Activated T-cell treated with anti-CD3 and anti-CD28 coated beads for 24 hours (primary cell): ENCODE measurements around the gene GDAP1L1.
"Not testable (repeated sequence)": the region's sequence is repeated elsewhere in the genome, so short reads cannot be mapped to it uniquely, and the experiment has no call there.

Experiments
- DNase-seq: peaks from one replicate; pipeline ENCODE4 v3.0.0-alpha.2; 2020; ENCODE audit warnings: low read depth

Gene GDAP1L1

DNA sequence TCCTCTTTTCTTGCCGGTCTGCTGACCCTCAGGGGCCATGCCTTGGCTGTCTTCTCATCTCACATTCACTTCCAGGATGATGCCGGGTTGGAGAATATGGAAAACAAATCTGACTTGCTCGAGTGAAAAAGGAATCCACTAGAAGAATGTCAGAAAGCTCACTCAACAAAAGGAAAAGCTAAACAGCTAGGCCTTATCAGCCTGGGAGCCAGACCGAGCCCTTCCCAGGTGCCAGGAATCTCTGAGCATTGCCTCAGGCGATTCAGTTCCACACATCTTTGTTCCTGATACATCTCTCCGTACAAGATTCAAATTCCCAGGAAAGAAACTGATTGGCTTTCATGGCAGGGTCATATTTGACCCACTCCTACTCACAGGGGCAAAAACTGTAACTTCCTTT is 27.3 kb upstream of the GDAP1L1 start:
- DNase-seq = no peak

DNA sequence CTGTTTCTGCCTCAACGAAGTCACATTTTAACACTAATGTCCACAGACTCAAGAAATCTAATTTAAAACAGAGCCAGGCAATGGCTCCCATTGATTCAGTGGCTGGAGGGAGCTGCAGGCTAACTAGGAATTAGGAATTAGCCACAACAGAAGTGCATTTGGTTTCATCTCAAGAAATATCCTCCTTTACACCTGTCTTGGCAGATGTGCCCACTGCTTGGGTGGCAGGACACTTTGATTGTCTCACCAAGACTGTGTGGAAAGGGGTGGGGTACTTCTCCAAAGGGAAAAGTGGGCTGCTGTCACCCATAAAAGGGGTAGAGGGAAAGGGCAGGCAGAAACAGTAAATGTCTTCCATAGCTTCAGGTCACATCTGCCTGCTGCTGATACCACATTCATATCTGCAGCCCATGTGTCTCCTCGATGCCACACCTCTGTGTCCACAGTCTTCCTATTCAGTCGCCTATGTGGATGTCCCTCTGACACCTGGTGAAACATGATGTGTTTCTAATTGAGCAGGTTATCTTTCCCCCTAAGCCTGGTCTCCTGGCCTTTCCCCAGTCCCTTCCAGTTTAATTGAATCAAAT is 25.6 kb upstream of the GDAP1L1 start:
- DNase-seq = no peak

DNA sequence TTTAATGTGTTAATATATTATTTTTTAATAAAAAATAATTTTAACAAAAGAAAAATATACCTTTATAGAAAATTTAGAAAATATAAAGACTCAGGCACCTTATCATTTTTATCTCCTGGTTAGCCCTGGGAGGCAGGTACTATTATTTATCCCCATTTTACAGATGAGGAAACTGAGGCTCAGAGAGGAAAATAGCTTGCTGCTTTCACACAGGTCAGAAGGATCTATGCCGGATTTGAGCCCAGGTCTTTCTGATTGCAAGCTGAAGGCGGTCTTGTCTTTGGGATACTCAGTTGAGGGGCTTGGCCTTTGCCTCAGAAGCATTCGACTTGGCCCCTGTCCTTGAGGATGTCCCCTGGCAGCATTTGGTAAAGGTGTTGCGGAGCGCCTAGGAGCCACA is 25.1 kb upstream of the GDAP1L1 start:
- DNase-seq = no peak

DNA sequence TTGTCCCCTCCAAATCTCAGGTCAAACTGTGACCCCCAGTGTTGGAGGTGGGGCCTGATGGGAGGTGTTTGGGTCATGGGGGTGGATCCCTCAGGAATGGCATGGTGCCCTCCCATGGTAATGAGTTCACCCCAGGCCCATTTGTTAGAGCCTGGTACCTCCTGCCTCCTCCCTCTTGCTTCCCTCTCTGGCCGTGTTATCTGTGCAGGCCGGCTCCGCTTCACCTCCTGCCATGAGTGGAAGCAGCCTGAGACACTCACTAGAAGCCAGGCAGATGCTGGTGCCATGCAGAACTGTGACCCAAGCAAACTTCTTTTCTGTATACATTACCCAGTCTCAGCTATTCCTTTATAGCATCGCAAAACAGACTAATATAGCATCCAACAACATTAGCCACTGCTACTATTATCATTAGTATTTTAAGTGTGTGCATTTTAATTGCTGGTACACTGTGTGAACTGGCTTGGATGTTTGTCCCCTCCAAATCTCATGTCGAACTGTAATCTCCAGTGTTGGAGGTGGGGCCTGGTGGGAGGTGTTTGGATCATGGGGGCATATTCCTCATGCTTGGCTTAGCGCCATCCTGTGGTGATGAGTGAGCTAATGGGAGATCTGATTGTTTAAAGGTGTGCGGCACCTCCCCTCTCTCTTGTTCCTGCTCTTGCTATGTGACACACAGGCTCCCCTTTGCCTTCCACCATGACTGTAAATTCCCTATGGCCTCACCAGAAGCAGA is 24.3 kb upstream of the GDAP1L1 start:
- no peak for DNase-seq

DNA sequence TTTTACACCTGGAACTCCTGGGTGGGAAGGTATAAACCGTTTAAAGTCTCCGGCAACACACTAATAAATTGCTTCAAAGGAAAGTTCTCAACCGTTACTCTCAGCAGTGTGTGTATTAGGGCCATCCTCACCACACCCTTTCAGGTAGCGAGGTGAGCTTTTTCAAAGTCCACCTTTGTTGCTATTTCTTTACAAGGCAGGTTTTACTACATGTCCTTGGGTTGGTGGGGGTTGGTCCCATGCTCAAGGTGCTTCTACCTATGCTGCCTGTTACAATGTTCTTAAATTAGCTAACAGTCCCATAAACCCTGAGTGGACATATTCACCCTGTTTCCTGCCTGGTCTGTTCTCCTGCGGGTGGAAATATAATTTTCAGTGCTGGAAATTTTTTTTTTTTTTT is 23.4 kb upstream of the GDAP1L1 start:
- DNase-seq = no peak

GRCh38 chr20:44224637-44225036 is 22.5 kb upstream of the GDAP1L1 start:
- DNase-seq = no peak

GRCh38 chr20:44228465-44229258 is 18.4 kb upstream of the GDAP1L1 start:
- DNase-seq = no peak

DNA sequence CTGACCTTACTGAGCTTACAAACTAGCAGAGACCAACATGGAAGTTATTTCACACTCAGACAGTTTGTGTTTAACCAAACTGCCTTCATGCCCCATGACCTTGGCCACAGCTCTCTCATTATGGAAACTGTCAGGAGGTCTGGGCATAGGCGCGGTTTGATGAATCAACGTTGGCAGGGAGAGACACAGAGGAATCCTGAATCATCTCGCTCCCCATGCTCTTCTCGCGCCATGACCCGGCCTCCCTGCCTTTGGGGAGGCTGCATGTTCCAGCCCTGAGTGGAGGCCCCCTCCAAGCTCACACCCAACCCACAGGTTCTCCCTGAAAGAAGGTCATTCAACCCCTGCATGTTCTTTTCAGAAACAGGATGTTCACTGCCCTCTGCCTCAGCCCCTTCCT is 15.9 kb upstream of the GDAP1L1 start:
- no peak for DNase-seq

DNA sequence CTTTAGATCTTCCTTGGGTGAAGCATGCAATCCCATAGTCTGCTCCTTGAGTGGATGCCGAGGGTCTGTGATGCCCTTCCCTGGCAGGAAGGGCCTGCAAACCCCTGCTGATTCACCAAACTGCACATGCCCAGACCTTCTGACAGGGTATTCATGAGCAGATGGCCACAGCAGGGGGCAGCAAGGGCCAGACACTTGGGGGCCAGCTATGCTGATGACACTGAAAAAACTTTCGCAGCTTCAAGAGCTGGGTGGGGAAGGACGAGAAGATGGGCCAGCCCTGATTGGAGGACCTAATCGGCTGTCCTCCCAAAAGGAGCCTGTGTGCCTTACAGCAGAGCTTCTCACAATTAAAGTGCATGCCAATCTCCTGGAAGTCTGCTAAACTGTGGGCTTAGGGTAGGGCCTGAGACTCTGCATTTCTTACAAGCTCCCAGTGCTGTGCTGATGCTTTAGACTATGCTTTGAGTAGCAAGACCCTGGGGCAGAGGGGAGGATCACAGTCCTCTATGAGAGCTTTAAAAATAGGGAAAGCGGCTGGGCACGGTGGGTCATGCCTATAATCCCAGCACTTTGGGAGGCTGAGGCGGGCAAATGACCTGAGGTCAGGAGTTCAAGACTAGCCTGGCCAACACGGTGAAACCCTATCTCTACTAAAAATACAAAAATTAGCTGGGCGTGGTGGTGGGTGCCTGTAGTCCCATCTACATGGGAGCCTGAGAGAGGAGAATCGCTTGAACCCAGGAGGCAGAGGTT is 15.2 kb upstream of the GDAP1L1 start:
- DNase-seq = no peak

DNA sequence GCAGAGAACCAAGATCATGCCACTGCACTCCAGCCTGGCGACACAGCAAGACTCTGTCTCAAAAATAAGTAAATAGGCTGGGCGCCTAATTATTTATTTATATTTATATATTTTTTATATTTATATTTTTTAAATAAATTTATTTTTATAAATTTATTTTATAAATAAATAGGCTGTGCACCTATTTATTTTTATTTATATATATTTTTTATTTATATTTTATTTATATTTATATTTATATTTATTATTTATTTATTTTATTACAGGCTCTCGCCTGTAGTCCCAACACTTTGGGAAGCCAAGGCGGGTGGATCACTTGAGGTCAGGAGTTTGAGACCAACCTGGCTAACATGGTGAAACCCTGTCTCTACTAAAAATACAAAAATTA is 14.6 kb upstream of the GDAP1L1 start:
- not testable (repeated sequence) for DNase-seq

DNA sequence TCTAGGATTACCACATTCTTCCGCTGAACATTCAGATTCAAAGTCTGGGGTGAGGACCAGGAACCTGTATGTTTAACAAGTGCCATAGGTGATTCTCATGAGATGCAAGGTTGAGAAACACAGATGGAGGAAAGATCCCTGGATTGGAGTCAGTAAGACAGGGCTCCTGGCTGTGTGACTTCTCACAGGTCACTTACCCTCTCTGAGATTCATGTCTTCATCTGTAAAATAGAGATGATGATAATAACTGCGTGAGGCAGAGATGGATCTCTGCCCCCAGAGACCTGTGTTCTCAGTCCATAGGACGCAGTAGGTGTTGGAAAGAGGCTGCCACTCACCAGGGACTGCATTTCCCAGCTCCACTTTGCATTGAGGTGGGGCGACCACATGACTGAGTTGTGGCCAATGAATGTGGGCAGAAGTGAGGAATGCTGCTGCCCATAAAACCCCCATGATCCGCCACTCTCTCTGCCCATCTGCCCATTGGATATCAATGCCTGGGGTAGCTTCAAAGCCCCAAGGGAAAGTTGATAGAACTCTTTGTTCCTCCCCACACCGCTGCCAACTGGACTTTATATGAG is 13.6 kb upstream of the GDAP1L1 start:
- no peak for DNase-seq

- DNase-seq = no peak
These were observed 12.4 kb upstream of the GDAP1L1 start for GRCh38 chr20:44234566-44235317.

DNA sequence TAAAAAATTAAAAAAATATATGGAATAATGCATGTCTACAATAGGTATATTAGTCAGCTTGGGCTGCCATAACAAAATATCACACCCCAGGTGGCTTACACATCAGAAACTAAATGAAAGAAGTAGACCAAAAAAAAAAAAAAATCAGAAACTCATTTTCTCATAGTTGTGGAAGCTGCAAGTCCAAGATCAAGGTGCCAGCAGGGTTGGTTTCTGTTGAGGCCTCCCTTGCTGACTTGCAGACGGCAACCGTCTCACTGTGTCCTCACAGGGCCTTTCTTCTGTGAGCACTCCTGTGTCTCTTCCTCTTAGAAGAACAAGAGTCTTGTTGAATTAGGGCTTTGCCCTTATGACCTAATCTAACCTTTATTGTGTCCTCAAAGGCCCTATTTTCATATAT is 11.4 kb upstream of the GDAP1L1 start:
- no peak for DNase-seq

DNA sequence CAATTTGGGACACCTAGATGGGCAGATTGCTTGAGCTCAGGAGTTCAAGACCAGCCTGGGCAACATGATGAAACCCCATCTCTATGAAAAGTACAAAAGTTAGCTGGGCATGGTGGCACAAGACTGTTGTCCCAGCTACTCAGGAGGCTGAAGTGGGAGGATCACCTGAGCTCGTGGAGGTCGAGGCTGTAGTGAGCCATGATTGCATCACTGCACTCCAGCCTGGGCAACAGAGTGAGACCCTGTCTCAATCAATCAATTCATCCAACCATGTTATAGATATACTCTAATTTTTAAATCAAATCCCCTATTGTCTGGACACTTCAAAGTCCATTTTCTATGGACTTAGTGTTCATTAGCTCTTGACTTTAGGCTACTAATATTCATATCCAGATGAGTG is 10.3 kb upstream of the GDAP1L1 start:
- DNase-seq = not testable (repeated sequence)

GRCh38 chr20:44241796-44242195 is 5.3 kb upstream of the GDAP1L1 start:
- DNase-seq = no peak

DNA sequence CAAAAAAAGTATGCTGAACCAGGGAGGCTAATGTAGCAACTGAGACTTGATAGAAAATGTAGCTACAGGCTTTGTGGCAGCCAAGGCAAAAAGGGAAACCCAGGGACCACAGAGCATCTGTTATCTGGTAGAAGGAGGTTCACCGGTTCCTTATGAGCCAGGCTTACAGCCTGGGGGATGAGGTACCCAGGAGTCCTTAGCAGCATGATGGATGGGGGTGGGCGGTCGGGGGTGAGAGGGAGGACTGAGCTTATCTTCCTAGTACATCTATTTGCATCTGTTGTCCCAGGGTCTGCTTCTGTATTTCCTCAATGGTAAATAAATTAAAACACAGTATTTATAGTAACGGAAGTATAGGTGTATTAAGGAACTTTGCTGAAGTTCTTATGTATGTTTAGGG is 1.1 kb upstream of the GDAP1L1 start:
- DNase-seq = no peak

GRCh38 chr20:44247586-44248409 is 690 bp downstream of the GDAP1L1 start:
- no peak for DNase-seq

DNA sequence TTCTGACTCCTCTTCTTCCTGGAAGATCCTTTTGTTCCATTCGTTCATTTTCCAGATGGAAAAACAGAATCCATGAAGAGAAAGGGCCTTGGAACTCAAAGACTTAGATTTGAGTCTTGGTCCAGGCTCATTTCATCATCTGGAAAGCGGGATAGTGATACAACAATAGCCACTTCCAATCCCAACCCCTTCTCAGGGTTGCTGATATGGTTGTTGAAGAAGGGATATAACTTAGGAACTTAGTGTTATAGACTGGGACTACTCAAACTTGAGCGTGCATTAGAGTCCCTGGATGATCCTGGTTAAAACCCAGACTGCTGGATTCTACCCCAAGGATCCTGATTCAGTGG is 1.3 kb downstream of the GDAP1L1 start:
- DNase-seq = no peak

- DNase-seq = no peak
These were observed 4.2 kb downstream of the GDAP1L1 start for GRCh38 chr20:44251284-44251683.

DNA sequence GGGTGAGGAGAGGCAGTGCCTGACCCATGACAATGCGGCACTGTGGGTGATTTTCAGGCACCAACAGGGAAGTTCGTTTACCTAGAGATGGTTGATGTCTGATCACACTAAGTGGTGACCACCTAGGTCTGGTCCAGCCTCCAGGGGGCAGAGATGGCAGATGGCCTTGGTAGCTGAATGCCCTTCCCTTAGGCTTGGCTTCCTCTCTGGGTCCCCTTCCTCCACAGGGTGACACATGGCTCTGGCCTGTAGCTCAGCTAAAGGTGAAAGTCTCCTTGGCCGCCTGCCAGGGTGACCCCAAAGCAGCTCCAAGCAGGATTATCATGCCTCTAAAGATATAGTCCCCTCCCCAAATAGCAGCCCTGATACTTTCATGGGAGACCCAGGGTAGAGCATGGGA is 6.4 kb downstream of the GDAP1L1 start:
- no peak for DNase-seq

DNA sequence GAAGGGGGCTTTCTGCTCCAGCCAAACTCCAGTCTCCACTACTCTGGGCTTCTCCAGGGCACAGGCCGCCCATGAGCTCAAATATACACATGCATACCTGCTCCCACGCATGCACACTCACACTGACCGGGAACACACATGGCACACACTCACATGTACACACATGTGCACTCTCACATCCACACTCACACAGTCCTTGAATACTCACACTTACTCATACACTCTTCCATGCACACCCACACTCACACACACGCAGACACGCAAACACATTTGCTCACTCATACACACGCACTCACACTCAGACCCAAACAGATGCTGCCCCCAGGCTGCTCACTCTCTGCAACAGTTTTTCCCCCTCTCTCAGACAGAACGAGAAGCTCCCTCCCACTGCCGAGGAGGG is 7.0 kb downstream of the GDAP1L1 start:
- DNase-seq = no peak
